MV-4-11 (cell line): ENCODE results near the gene PDE6D.

Experiments
- DNase-seq: peaks from one replicate; lab custom pipeline; 2025; lab: John Stamatoyannopoulos, UW

The PDE6D gene

GRCh38 chr2:231769170-231770136 lies 11.6 kb downstream of the PDE6D start:
- peak; percentile 76 for DNase-seq

GRCh38 chr2:231765496-231765929 lies 15.6 kb downstream of the PDE6D start:
- DNase-seq: no peak

GRCh38 chr2:231764760-231765159 lies 16.3 kb downstream of the PDE6D start:
- DNase-seq: no peak

GRCh38 chr2:231764124-231764523 lies 17.0 kb downstream of the PDE6D start:
- DNase-seq: no peak

GRCh38 chr2:231761735-231762134 lies 19.3 kb downstream of the PDE6D start:
- no peak for DNase-seq

- DNase-seq: no peak
Measured at GRCh38 chr2:231752061-231752460, 29.0 kb downstream of the PDE6D start.

GRCh38 chr2:231751042-231751815 lies 29.9 kb downstream of the PDE6D start:
- DNase-seq: no peak

- DNase-seq: peak; percentile 25
Measured at GRCh38 chr2:231749016-231749415, 32.1 kb downstream of the PDE6D start.

- DNase-seq: peak; percentile 74
Measured at GRCh38 chr2:231748153-231748896, 32.8 kb downstream of the PDE6D start.

GRCh38 chr2:231745303-231746038 lies 35.6 kb downstream of the PDE6D start:
- no peak for DNase-seq

- no peak for DNase-seq
Measured at GRCh38 chr2:231743376-231744116, 37.5 kb downstream of the PDE6D start.

GRCh38 chr2:231737761-231738160 lies 43.3 kb downstream of the PDE6D start:
- DNase-seq: no peak

- DNase-seq: no peak
Measured at GRCh38 chr2:231732604-231733003, 48.5 kb downstream of the PDE6D start.

- DNase-seq: no peak
Measured at GRCh38 chr2:231727621-231728020, 53.5 kb downstream of the PDE6D start.

GRCh38 chr2:231726276-231726675 lies 54.8 kb downstream of the PDE6D start:
- no peak for DNase-seq

- DNase-seq: no peak
Measured at GRCh38 chr2:231725476-231725875, 55.6 kb downstream of the PDE6D start.

- DNase-seq: no peak
Measured at GRCh38 chr2:231722721-231723307, 58.3 kb downstream of the PDE6D start.

- peak; percentile 86 for DNase-seq
Measured at GRCh38 chr2:231720987-231721966, 59.8 kb downstream of the PDE6D start.
